GM19438 (cell line): Measurements from ENCODE around the gene GPATCH2.
"Not testable (repeated sequence)": the region's sequence is repeated elsewhere in the genome, so short reads cannot be mapped to it uniquely, and the experiment has no call there.

Experiments used
- ATAC-seq: cut with Tn5 transposase; IDR thresholded peaks from one replicate; pipeline ENCODE4 v1.9.1; 2021; ENCODE audit warnings: low read depth; ENCODE audit not compliant: unreplicated experiment

The GPATCH2 gene

DNA sequence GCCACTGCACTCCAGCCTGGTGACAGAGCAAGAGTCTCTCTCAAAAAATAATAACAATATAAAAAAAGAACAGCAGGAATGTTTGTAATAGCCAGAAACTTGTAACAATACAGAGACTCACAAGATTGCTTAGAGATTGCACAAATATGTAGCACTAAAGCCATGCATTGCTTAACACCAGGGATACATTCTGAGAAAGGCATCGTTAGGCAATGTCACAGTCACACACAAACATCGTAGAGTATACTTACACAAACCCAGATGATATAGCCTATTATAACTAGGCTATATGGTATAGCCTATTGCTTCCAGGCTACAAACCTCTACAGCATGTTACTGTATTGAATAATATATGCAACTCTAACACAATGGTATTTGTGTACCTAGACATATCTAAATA lies 45.3 kb downstream of the GPATCH2 start:
- ATAC-seq = no peak

- not testable (repeated sequence) for ATAC-seq
Measured at GRCh38 chr1:217584286-217584811, 46.5 kb downstream of the GPATCH2 start.

DNA sequence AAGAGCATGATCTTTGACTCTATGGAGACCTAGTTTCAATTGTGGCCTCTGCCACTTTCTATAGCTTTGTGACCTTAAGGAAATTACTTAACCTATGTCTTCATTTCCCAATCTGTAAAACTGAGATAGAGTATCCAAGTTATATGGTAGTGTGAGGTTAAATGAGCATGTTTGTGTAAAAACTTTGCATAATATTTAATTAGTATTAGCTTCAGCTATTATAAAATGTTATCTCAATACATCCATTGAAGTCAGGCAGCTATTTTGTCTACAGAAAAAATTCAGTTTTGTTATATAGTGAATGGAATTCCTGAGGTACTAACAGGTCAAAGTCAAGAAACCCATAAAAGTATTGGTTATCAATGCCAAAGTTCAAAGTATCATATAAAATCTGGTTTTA lies 53.6 kb downstream of the GPATCH2 start:
- no peak for ATAC-seq

DNA sequence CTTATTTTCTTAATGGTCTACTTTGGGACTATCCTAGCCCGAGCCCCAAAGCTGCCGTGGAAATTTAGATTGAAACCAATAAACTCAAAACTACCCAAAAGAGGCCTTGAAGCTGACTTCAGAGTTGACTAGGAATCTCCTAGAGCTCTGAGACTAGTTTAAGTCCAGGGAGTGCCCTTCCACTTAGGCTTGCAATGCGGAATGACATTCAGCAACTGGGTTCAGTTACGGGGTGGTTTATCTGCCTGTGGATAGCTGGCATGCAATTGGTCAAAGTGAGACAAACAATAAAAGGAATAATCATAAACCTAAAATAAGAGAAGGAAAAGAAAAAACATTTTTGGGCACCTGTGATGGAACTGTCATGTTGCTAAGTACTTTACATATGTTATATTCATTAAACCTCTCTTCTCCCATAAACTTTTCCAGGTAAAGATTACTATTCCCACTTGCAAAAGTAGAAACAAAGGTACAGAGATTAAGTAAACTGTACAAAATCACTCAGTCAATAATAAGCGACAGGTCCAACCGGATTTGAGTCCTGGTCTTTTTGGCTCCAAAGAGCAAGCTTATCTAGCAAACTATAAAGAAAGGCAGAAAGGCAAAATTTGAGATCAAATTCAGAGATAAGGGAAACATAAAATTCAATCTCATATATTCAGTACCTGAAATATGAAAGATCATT lies 56.5 kb downstream of the GPATCH2 start:
- ATAC-seq = no peak

- no peak for ATAC-seq
Measured at GRCh38 chr1:217569021-217569420, 61.9 kb downstream of the GPATCH2 start.

GRCh38 chr1:217568200-217568599 lies 62.7 kb downstream of the GPATCH2 start:
- no peak for ATAC-seq

GRCh38 chr1:217564833-217565232 lies 66.1 kb downstream of the GPATCH2 start:
- ATAC-seq = no peak

DNA sequence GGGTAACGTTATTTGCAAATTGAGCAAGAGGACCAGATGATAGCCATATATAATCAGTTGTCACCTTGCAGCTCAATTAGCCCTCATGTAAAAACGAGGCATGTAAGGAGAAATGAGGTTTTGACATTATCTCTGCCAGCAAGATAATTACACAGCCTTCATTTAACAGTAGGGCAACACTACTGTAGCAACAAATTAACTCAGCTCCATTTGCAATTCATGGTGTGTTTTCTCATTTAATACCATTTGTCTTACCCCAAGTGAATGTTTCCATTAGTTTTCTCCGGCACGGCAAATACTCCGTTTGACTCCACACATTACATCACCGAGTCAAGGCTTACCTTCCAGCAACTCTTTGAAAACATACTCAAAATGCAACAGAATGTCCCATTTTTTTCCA lies 66.7 kb downstream of the GPATCH2 start:
- ATAC-seq = no peak

GRCh38 chr1:217563179-217563578 lies 67.7 kb downstream of the GPATCH2 start:
- ATAC-seq = no peak

DNA sequence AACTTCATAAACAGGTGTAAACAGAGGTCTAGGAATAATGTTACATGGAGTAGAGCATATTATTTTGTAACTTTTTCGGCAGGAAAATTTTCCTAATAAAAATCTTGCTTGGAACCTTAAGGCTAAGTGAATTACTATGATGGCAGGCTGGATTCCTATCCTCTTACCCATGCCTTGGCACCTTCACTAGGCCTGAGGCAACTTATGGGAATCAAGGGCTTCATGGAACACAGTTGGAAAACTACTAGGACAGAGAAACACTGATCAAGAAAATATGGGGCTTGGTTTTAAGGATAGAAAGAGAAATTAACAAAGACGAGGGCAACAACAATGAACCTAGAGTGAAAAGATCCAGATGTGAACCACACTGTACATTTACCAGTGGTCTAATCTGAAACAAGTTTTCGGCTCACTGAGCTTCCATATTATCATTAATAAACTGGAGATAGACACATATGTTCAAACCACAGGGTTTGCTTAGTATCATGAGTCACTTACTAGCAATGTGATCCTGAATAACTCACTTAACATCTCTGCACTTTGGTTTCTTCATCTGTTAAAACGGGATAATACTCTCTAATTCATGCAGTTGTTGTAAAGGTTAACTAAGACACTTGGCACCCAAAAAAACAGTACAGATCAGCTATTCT lies 68.5 kb downstream of the GPATCH2 start:
- ATAC-seq = no peak

GRCh38 chr1:217561446-217561845 lies 69.4 kb downstream of the GPATCH2 start:
- no peak for ATAC-seq

DNA sequence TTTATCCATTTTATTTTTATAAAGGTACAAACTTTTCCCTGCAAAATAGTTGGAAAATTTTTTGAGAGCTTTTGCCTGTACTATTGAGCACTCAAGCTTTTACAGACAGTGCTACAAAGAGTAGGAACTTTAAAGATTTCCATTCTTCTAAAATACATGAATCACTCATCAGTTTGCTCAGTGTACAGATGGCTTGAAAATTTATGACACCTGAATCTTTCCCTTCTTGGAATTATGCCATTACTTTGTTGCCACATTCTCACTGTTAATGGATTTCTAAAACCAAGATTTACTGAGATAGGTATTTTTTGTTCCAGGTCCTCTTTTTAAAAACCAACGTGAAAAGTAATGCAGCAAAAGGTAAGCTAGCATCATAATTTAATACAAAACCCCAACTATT lies 76.0 kb downstream of the GPATCH2 start:
- no peak for ATAC-seq

DNA sequence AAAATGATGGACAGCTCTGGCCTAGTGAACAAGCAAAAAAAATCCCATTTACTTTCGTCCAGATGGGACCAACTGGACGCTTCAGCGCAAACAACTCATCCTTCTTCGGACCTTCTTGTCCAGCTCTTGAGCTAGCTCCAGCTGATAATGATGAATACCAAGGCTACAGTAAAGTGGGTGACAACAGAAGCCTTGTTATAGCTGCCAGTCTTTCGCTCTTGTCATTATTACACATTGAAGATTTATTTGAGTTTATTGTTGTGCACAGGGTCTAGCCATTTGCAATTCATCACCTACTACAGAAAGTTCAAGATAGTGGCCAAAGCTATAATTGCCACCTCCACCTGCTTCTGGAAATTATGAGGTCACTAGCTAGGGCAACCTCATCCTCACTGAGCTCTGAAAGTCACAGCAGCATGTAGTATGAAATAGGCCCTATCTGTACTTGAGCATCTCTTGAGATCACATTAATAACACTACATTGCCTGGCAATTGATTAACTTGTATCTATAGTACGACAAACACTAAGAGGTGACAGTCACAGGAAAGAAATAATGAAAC lies 76.9 kb downstream of the GPATCH2 start:
- no peak for ATAC-seq

DNA sequence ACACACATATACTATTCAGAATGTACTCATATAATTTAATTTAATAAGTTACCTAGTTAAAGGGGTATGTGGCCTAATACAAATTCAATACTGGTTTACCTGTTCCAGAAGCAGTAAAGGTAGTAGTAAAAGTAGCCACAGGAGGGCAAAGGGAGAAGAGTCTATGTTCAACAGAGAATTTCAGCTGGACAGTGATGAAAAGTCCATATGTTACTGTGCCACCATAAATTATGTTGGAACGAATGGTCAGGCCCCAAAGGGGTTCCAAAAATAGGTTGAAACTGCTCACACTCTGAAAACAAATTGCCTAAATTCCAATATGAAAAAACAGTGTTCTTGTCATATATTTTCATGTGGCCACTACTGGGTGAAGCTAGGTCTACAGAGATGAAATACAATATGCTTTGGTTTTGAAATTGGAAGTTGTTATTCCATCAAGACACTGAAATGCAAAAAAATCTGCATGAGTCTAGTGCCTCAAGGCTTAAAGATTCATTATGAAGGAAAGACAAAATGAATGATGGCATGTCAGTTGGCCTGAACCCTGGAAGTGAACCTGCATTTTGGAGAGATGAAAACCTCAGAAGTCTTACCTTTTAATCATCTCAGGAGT lies 78.4 kb downstream of the GPATCH2 start:
- no peak for ATAC-seq

DNA sequence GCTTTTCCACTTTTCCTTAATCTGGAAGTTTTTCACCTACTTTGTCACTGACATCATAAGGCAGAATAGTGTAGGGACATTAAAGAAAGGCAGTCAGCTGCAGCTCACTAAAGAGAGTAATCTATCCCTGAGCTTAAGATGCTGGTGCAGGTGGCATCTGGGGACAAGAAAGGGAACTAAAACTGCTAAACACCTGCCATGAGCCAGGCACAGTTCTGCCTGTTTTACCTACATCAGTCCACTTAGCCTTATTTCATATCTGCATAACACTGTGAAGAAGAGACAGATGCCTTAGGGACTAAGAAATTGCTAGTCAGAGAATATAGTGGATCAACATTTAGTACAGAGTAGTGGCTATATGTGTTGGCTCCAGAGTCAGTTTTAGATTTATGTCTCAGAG lies 88.1 kb downstream of the GPATCH2 start:
- peak; percentile 69 for ATAC-seq

DNA sequence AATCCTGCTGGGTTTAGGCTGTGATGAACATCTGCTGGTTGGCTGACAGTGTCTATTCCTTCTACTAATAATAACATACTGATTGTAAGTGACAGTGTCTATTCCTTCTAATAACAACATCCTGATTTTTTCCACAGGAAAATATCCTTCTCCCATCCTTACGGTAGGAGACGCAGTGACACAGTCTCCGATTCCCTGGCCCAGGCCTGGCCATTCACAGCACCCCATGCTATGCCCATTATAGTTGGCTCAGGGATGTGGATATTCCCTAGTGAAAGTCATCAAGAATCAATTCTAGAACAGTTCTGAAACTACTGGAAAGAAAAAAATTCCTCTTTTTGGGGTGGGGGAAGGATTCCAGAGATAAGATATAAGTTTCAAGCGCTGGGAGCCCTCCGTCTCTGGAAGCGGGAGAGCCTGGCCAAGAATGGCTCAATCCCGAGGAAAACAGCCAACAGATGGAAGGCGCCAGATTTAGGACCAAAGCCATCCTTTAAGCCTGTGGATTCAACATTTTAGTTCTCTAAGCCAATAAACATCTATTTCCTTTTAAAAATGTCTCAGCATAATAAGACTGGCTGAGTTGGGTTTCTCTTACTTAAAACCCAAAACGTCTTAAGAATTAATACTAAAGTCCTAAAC lies 88.6 kb downstream of the GPATCH2 start:
- no peak for ATAC-seq

- ATAC-seq = no peak
Measured at GRCh38 chr1:217540321-217540720, 90.6 kb downstream of the GPATCH2 start.

DNA sequence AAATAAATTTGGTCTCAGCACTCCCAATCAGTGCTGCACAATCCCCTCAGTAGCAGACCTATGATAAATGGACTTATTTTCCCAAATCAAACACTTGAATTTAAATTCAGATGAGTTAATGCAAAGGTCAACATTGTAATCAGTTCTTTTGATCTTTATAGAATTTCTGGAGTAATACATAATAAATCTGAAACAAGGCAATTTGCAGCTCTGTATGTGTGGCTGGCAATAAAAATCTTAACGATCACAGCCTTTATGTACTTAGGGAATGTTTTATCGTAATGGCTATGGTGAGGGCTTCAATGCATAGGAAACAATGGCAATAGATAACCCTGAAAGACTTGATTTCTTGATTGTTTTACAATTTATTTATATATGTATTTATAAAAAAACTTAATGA lies 91.4 kb downstream of the GPATCH2 start:
- ATAC-seq = no peak

DNA sequence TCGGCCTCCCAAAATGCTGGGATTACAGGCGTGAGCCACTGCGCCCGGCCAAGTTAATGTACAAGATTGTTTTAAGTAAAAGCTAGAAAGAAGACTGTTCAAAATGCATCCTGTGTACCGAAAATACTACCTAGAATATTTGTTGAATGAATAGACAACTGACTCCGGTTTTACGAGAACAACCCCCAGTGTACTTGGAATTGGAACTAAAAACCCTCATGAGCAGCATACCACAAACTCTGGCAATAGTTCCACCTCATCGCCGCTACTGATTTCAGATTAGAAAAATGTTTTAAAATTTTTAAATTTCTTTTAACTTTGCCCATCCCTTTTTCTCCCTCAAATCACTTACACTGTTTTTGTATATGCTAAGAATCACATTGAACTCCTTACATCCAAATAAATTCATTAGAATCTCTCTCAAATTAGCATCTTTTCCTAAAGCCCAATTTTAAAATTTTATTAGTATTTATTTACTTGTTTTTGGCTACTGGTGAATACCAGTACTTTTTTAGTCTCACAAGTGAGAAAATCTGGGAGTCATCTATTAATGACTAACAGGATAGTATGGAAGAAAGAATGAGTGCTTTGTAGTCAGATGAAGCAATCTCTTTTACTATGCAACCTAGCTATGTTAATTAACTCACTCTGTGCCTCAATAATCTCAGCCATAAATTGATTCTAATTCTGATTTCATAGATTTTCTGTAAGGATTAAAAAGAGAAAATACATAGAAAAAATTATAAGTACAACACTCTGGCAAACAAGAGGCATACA lies 95.1 kb downstream of the GPATCH2 start:
- ATAC-seq = no peak

- ATAC-seq = no peak
Measured at GRCh38 chr1:217534566-217534965, 96.3 kb downstream of the GPATCH2 start.
